ENCODE measurements around the gene TMEM132E.

Gene TMEM132E

DNA sequence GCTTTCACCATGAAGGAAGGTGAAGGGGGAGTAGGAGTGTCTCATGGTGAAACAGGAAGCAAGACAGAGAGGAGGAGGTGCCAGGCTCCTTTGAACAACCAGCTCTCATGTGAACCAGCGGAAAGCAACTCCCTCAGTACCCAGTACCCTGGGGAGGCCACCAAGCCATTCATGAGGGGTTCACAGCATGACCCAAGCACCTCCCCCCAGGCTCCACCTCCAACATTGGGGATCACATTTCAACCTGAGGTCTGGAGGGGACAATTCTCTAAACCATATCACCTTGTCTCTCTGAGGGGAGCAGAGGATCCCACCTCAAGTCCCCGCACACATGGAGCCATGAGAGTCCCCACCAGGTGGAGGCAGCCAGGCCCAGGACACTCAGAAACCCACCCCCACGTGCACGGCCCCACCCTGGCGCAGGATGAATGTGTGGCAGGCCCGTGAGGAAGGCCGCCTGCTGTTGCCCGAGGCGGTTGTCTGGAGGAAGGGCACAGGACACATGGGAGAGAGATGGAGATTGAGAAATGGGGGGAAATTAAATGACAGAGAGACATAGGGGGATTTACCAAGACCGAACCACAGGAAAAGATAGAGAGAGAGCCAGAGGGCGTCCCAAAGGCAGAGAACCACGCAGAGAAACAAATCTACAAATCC is 85.9 kb downstream of the TMEM132E start:
- H3K4me3 ChIP-seq (ENCODE audit: low read depth, low read length) = no peak overlapping the region
- TF ChIP-seq, protein P1, sequence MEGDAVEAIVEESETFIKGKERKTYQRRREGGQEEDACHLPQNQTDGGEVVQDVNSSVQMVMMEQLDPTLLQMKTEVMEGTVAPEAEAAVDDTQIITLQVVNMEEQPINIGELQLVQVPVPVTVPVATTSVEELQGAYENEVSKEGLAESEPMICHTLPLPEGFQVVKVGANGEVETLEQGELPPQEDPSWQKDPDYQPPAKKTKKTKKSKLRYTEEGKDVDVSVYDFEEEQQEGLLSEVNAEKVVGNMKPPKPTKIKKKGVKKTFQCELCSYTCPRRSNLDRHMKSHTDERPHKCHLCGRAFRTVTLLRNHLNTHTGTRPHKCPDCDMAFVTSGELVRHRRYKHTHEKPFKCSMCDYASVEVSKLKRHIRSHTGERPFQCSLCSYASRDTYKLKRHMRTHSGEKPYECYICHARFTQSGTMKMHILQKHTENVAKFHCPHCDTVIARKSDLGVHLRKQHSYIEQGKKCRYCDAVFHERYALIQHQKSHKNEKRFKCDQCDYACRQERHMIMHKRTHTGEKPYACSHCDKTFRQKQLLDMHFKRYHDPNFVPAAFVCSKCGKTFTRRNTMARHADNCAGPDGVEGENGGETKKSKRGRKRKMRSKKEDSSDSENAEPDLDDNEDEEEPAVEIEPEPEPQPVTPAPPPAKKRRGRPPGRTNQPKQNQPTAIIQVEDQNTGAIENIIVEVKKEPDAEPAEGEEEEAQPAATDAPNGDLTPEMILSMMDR (IDR thresholded peaks at IDR 0.05; ENCODE audit: low read depth, low read length) = no peak

DNA sequence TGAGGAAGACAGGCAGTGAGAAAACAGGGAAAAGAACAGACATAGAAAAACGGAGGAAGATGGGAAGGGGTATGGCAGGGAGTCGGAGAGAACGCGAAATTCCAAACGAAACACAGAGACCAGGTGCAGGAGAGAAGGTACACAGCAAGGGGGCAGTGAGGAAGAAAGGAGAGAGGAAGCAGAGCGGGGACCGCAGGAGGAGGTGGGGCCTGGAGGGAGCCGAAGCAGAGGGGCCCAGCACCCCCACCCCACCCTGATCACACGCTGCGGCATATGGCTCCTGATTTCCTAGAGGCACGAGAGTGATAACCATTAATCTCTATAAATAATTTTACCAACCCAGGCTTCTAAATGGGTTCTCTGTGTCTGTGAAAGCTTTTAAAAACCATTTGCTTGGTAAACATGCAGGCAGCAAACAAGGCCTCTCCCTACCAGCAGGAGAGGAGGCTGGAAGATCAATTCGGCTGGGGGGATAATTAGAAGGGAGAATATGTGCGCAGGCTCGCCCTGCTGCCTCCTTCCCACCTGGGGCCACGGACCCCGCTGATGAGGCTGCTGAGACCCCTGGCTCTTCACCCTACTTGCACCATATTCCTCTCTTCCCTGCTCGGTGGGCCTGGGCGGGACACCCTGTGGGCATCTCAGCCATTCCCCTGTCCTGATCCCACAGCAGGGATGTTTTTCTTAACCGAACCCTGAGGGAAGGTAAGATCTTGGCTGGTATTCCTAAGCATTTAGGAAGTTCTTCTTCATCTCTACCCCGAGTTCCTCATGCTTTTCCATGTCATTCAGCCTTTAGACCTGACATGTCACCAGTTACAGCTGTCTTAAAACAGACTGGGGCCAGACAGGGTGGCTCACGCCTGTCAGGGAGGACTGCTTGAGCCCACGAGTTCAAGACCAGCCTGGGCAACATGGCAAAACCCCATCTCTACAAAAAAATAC is 86.7 kb downstream of the TMEM132E start:
- H3K4me3 ChIP-seq (ENCODE audit: low read depth, low read length) = no peak overlapping the region
- TF ChIP-seq, protein P1 (IDR thresholded peaks at IDR 0.05; ENCODE audit: low read depth, low read length) = no peak

DNA sequence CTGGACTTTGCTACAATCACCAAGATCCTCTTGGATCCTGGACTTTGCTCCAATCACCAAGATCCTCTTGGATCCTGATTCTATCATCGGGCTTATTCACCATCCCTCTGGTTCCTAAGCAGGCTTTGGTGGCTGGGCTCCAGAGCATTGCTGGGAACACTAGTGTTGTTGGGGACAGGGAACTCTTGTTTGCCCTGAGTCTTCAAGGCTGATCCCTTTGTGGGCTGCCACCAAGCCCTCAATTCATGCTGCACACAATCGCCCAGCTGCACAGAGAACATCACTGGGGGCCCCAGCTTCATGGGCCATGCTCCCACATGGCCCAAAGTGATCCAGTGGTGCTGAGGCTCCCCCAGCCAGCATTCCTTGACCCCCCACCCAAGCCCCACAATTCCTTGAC is 88.3 kb downstream of the TMEM132E start:
- TF ChIP-seq, protein P1 (IDR thresholded peaks at IDR 0.05; ENCODE audit: low read depth, low read length) = no peak
- H3K4me3 ChIP-seq (ENCODE audit: low read depth, low read length) = no peak overlapping the region

DNA sequence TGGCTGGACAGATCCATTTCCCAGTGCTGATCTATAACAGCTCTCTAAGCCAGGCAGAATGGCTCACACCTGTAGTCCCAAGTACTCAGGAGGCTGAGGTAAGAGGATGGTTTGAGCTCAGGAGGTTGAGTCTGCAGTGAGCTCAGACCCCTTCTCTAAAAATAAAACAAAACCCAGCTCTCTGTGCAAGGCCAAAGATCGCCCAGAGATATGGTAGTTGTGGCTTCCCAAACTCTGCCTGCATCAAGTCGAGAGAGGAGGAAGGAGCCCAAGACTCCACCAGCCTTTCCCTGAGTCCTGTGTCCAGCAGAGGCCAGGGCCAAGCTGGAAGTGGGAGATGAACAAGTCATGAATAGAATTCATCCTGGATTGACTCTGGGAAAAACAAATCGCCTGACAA is 88.8 kb downstream of the TMEM132E start:
- TF ChIP-seq, protein P1 (IDR thresholded peaks at IDR 0.05; ENCODE audit: low read depth, low read length) = no peak
- no peak overlapping the region for H3K4me3 ChIP-seq (ENCODE audit: low read depth, low read length)

DNA sequence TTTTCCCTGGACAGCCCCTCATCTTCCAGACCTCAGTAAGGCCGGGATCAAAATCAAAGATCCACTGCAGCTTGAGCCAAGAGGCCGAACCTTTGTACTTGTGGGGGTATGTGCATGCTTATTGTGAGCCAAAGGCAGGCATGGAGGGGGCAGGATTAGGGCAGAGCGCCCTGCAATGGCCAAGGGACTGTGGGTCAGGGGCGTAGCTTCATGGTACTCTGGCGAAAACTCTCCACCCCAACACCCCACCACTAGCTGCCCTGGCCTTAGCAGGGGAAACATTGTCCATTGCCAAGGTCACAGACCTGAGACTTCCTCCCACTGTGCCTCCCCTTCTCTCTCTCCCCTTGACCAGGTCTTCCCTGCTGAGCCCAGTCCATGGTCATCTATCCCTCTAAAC is 90.1 kb downstream of the TMEM132E start:
- no peak overlapping the region for H3K4me3 ChIP-seq (ENCODE audit: low read depth, low read length)
- TF ChIP-seq, protein P1 (IDR thresholded peaks at IDR 0.05; ENCODE audit: low read depth, low read length) = no peak

DNA sequence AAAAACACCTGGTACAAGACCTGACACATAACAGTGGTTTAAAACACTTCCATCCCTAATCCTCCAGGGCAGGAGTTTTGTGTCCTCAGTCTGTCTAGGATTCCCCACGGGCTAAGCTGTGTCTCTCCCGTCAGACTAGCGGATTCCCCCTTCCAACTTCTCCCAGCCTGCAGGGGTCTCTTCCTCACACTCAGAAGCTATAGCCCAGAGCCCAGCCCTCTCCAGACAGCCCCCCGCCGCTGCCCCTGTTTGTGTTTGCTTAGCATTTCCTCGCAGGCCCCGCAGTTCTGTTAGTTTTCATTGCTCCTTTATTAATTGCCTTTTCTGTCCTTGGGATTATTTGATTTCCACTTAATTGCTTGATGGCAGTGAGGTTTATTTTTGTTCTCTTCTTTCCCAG is 91.2 kb downstream of the TMEM132E start:
- H3K4me3 ChIP-seq (ENCODE audit: low read depth, low read length) = no peak overlapping the region
- TF ChIP-seq, protein P1 (IDR thresholded peaks at IDR 0.05; ENCODE audit: low read depth, low read length) = no peak

DNA sequence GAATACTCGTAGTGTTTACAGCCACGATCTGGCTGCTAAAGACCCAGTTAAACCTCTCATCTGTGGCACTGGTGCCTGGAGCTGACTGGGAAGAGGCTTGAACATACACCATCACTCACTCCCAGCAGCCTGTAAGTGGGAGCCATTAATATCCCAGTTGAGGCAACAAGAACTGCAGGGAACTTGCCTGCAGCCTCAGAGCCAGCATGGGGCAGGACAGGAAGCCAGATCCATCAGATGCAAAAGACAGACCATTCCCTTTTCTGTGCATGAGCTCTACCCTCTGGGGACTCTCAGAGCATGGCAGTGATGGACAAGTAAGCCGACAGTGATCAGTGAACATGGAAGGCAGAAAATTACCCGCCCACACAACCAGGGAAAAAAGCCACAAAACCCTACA is 91.8 kb downstream of the TMEM132E start:
- H3K4me3 ChIP-seq (ENCODE audit: low read depth, low read length) = no peak overlapping the region
- TF ChIP-seq, protein P1 (IDR thresholded peaks at IDR 0.05; ENCODE audit: low read depth, low read length) = no peak

Measured in WI38 (cell line).